ENCODE measurements around the gene UBD. TPM values are rescaled to one million over a fixed set of nuclear protein-coding genes. Genes with fewer than 3 reads are reported as not detected.

The UBD gene
- not detected for total RNA-seq

- H3K9me3 ChIP-seq = no peaks in the 10 kb centered on the region
- no peak for ATAC-seq (ENCODE audit: insufficient number of reproducible peaks, low FRiP score, low read depth)
- TF ChIP-seq CTCF (IDR thresholded peaks at IDR 0.05) = no peak
- no peak within 1 kb of the TSS for H3K4me3 ChIP-seq
- peaks cover 1% of the 10 kb centered on the region for H3K27me3 ChIP-seq (replicated peaks; ENCODE audit: insufficient read depth)
- H3K4me1 ChIP-seq (ENCODE audit: control insufficient read depth in 1 of 2, low read depth in 2 of 2) = no peaks in the 10 kb centered on the region
- DNase-seq (ENCODE audit: low spot score) = no peak
- H3K36me3 ChIP-seq = no peaks in the 10 kb centered on the region
- no peak within 1 kb of the TSS for H3K27ac ChIP-seq
Observed at GRCh38 chr6:29559524-29560287, at the start of gene UBD. Gene UBD, minus strand, starts transcription at chr6:29559732. Its CDS starts 31 bp downstream, at chr6:29559701.

GRCh38 chr6:29608131-29608530 is 48.6 kb upstream of the UBD start:
- H3K27me3 ChIP-seq (replicated peaks; ENCODE audit: insufficient read depth) = no peaks in the 10 kb centered on the region
- TF ChIP-seq CTCF (IDR thresholded peaks at IDR 0.05) = no peak
- no peak overlapping the region for H3K4me3 ChIP-seq
- H3K9me3 ChIP-seq = no peaks in the 10 kb centered on the region
- peaks cover 67% of the 10 kb centered on the region for H3K36me3 ChIP-seq
- H3K4me1 ChIP-seq (ENCODE audit: control insufficient read depth in 1 of 2, low read depth in 2 of 2) = no peaks in the 10 kb centered on the region
- no peak overlapping the region for H3K27ac ChIP-seq
- DNase-seq (ENCODE audit: low spot score) = no peak
- no peak for ATAC-seq (ENCODE audit: insufficient number of reproducible peaks, low FRiP score, low read depth)

- no peak for DNase-seq (ENCODE audit: low spot score)
- TF ChIP-seq CTCF (IDR thresholded peaks at IDR 0.05) = no peak
- Histone ChIP-seq H3K36me3 (peaks cover 57% of the 10 kb centered on the region), H3K27ac (no peak overlapping the region), H3K4me1 (ENCODE audit: control insufficient read depth in 1 of 2, low read depth in 2 of 2) (no peaks in the 10 kb centered on the region), H3K4me3 (no peak overlapping the region), H3K27me3 (replicated peaks; ENCODE audit: insufficient read depth) (no peaks in the 10 kb centered on the region), H3K9me3 (no peaks in the 10 kb centered on the region)
- no peak for ATAC-seq (ENCODE audit: insufficient number of reproducible peaks, low FRiP score, low read depth)
Observed at GRCh38 chr6:29603930-29604329, 44.4 kb upstream of the UBD start.

GRCh38 chr6:29603456-29603855 is 43.9 kb upstream of the UBD start:
- H3K4me1 ChIP-seq (ENCODE audit: control insufficient read depth in 1 of 2, low read depth in 2 of 2) = no peaks in the 10 kb centered on the region
- no peaks in the 10 kb centered on the region for H3K9me3 ChIP-seq
- peaks cover 54% of the 10 kb centered on the region for H3K36me3 ChIP-seq
- no peak for ATAC-seq (ENCODE audit: insufficient number of reproducible peaks, low FRiP score, low read depth)
- TF ChIP-seq CTCF (IDR thresholded peaks at IDR 0.05) = no peak
- H3K4me3 ChIP-seq = no peak overlapping the region
- no peak for DNase-seq (ENCODE audit: low spot score)
- H3K27ac ChIP-seq = no peak overlapping the region
- no peaks in the 10 kb centered on the region for H3K27me3 ChIP-seq (replicated peaks; ENCODE audit: insufficient read depth)

- no peak overlapping the region for H3K27ac ChIP-seq
- no peaks in the 10 kb centered on the region for H3K9me3 ChIP-seq
- TF ChIP-seq CTCF (IDR thresholded peaks at IDR 0.05) = no peak
- H3K27me3 ChIP-seq (replicated peaks; ENCODE audit: insufficient read depth) = no peaks in the 10 kb centered on the region
- no peak for ATAC-seq (ENCODE audit: insufficient number of reproducible peaks, low FRiP score, low read depth)
- no peak overlapping the region for H3K4me3 ChIP-seq
- no peaks in the 10 kb centered on the region for H3K4me1 ChIP-seq (ENCODE audit: control insufficient read depth in 1 of 2, low read depth in 2 of 2)
- no peak for DNase-seq (ENCODE audit: low spot score)
- H3K36me3 ChIP-seq = peaks cover 47% of the 10 kb centered on the region
Observed at GRCh38 chr6:29602564-29603361, 43.2 kb upstream of the UBD start.
